Fibroblast of skin of right biceps (primary cell): ENCODE data around the gene KRAS.
A peak's percentile ranks its signal among the peaks of the same experiment; 100 is the strongest.

Source experiments
- DNase-seq: peaks from one replicate; pipeline ENCODE4 v3.0.0-alpha.2; 2013

KRAS gene

DNA sequence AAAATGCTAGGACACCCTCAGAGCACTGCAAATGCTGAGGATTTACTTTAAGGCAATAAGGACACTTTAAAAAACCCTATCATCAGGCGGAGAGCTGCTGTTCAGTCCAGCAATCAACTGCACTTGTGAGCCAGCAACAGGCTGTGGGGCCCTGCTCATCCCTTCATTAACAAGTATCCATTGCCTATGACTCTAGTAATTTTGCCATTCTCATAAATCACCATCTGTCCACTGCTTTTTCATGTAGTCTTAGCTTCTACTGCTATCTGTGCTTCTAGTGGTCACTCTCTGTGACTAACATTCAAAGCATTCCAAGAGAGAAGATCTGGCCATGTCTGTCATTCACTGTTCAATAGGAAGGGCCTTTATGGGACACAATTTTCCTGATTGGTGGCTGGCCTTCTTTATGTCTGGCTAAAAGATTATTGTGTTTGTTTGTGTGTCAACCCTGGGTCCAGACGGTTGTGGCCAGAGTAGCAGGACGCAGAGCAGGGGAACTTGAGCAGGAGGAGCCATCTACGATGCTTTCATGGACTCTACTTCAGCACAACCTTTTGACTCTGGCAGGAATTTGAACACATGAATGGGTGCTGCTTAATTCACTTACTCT is 3.6 kb upstream of the KRAS start:
- peak; percentile 51 for DNase-seq

DNA sequence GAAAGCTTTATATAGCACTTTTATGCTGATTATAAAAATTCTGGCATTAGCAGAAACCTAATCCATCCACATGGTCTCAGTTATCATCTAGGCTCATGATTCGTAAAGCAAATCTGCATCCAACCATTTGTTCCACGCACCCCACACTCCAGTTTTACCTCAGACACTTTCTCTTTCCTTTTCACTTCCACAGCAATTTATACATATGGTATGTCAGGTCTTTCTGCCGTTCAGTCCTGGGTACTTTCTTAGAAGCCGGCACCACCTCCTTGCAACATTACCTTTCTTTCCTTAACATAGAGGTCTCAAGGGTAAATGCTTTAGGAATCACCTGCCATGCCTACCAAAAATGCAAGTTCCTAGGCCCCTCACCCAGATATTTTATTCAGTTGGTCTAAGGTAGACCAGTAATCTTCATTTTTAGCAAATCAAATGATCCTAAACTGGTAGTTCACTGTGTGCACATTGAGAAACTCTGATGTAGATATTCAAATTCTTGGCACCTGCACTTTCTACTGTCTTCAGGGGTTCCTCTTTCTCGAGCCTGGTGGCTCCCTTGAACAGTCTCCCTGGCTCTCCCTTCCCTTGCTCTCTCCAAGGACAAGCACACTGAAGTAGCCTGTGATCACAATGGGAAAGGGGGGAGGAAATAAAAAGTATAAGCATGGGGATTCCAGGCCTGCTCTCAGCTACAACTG is 2.8 kb upstream of the KRAS start:
- DNase-seq: no peak

DNA sequence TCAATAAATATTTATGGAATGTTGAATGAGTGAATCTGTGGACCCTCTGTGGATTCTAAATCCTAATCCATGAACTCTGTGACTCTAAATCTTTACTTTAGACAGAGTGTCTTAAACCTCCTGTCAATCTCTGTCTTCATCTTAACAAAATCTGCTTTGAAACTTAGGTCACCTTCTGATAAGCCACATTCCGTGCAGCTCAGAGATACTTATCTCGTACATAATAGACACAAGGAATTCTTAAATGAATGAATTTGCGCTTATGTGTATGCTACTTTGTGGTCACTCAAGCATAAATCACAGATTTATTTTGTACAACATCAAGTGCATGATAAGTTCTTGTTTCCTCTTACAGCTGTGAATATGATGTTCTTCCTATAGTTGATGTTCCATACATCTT is 2.2 kb upstream of the KRAS start:
- no peak for DNase-seq

DNA sequence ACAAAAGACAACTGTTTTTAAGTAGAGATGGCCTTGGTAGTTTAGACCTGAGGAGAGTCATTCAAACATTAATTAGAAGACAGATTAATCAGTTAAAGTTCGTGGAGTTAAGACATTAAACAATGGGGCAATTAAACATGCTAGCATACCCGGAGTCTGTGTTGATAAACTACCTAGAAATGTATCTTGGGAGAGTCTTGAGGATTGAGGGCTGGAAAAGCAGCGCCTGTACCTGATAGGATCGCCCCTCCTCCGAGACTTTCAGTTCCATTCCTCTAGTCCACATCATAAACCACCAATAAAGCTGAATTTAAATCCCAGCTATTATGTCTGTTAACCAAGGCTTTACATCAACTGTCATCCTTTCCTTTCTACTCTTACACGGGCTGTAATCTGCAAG is 1.0 kb upstream of the KRAS start:
- no peak for DNase-seq

DNA sequence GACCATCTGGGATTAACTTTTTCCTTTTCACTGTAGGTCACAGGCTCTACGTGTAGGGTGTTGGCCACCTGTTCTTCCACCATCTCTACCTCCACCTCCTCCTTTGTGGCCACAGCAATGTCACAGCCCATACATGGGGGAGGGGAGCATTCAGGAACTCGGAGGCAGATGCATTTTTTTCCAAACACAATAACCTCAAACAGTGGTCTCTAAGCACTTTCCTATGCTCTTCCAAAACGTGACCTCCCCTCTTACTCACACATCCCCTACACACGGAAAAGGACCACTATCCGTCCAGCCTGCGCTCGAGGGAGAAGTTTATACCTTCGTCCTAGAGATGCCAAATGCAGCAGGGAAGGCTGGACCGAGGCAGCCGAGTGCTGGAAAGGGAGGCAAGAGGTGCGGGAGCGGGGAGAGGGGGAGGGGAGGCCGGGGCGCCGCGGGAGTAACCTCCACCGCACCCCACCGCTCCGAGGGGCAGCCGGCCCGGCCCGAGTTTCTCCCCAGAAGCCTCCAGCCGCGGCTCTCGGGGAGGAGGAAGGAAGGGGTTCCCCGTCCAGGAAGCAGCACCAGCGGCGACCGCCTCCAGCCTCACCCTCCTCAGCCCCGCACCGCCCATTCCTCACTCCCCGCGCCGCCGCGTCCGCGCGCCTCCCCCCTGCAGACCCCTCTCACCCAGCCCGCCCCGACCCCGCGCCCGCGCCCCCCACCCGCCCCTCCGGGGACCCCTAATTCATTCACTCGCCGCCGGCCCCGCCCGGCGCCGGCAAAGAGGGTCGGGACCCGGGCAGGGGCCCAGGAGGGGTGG is 594 bp downstream of the KRAS start:
- DNase-seq: peak; percentile 29

DNA sequence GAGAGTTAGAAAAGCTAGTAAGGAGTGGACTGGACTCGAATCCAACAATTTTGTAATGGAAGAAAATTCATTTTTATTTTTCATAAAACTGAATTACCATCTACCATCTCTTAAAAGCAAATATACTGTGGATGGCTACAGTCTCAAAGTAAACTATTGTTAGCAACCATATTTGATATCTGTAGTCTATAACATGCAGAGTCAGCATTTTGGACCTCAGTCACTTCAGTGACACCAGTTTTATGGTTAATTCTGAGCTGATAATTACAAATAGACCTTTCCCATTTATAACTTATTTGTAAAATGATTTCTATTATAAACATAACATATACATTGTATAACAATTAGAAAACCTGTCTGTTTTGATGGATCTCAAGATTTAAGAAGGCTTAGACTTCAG is 2.0 kb downstream of the KRAS start:
- no peak for DNase-seq

DNA sequence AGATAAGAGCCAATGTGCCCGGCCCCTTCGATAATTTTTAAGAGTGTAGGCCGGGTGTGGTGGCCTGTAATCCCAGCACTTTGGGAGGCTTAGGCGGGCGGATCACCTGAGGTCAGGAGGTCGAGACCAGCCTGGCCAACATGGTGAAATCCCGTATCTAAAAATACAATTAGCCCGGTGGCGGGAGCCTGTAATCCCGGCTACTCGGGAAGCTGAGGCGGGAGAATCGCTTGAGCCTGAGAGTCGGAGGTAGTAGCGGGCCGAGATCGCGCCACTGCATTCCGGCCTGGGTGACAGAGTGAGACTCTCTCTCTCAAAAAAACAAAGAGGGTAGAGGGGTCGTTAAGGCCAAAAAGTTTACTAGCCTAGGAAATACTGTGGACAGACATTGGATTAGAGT is 2.6 kb downstream of the KRAS start:
- DNase-seq: no peak

DNA sequence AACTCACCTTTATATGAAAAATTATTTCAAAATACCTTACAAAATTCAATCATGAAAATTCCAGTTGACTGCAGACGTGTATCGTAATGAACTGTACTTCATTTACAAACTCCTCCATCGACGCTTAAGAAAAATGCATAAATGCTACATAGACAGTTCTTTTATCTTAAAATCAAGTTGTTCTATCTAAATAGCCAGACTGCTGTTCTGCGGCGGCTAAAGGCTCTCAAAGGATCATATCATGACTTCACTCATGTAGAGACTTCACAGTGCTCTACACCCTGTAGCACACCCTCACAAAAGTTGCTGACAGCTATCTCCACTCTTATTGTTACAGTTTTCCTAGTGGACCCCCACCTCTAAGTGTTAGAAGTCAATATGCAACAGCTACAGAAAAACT is 5.2 kb downstream of the KRAS start:
- DNase-seq: no peak

DNA sequence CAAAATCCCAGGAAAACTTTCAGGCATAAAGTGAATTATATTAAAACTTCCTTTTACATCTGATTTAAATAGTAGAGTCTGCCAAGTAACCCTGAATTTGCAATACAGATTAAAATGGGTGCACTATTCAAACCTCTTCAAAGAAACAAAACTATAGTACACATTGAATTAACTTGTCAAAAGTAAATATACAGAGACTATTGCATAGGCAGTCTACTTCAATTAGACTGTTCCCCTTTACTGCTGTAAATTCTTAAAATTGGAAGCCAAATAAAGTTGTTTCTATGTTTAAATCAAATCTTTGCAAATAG is 7.1 kb downstream of the KRAS start:
- DNase-seq: no peak

DNA sequence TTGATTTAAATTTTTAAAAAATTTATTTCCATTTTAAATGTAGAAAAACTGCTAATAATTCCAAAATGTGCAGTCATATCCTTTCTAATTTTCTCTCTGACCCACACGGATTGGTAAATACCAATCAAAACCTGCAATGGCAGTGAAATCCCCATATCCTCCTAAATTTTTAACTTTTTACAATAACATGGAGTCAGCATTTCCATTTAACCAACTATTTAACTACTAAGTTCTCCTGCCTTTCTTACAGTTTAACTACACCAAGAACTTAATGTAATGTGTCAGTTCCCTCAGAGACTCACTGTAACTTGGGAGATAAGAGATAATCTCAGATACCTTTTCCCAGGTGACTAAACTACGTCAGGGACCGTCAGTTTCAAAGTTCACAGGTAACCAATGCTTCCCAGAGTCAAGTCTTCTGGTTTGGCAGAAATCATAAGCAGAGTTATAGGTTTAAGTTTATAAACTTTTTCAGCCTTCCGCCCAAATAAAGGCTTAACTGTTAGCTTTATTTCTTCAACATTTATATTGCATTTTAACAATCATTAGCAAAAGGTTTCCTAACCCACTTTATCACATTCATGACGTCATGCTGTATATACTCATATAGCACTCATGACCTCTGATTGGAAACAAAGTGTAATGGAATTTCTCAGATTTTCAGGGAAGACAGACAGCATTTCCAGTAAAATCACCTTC is 7.6 kb downstream of the KRAS start:
- peak; percentile 49 for DNase-seq

DNA sequence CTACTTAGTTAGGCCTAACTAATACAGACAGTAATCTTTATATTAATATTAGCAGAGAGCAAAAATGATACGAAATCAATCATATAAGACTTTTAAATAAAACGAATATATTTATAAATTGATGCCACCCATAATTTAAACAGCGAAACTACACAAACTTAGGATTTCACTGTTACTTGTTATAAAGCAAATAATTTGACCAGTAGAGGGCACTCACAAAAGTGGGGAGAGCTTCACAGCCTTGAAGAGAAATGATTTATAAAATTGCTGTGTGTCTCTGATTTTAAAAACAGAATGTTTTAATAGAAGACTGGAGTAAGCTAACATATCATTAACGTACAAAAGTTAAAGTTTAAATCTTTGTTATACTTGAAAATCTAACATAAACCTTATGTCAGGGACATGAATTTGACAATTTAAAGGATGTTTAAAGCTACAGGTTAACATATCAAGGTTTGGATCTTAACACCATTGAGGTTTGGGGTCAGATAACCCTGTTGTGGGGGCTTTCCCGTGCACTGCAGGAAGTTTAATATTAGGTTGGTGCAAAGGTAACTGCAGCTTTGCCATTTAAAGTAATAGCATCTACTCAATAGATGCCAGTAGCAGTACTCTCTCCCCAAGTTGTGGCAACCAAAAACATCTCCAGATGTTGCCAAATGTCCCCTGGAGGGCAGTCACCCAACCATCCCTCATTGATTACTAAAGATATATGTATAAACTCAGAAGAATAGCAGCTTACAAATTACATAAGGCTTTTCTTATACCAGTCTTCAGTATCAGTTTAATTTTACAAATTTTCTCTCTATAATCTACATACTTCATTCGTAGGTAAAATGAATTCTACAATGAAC is 9.3 kb downstream of the KRAS start:
- peak; percentile 60 for DNase-seq

DNA sequence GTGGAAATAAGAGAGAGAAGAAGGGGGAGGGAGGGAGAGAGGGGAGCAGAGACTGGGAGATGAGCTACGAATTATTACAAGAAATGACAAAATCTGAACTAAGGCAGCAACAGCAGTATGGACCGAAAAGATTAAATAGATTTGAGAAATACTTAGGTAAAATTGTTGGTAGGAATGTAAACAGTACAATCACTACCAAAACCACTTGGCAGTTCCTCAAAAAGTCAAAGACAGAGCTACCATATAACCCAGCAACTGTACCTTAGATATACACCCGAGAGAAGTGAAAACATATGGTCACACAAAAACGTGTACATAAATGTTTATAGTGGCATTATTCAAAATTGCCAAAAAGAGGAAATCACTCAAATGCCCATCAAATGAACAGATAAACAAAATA is 14.1 kb downstream of the KRAS start:
- DNase-seq: no peak

DNA sequence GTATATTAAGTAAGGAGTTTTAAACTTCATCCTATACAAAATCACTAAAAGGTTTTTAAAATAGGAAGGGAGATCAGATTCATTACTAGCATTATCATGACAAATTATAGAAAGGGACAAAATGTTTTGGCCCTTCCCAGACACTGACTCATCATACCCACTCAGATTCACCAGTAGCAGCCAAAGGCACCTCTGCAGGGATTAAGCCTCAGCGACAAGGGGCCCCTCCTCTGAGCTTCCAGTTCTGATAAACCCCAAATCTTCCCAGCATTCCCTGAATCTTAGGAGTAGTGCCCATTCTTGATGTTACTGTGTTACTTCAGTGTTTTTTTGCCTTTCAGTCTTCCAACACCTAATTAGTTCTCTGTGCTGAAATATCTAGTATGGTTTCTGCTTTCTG is 14.5 kb downstream of the KRAS start:
- peak; percentile 35 for DNase-seq

DNA sequence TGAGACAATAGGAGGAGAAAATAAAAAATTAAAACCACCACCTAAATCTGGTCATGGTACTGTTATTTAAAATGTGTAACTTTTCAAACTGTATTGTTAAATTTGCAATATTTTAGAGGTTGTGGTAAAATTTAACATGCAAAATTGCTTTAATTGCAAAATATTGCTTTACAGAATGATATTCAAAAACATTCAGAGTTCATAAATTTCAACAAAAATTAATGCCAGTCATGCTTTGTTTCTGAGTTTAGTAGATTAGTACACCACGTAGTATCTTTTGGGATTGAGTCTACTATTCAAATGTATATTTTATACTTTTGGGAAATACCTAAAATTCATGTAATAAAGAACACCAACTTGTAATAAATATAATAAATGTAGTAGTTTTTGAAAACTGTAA is 37.4 kb downstream of the KRAS start:
- DNase-seq: no peak

DNA sequence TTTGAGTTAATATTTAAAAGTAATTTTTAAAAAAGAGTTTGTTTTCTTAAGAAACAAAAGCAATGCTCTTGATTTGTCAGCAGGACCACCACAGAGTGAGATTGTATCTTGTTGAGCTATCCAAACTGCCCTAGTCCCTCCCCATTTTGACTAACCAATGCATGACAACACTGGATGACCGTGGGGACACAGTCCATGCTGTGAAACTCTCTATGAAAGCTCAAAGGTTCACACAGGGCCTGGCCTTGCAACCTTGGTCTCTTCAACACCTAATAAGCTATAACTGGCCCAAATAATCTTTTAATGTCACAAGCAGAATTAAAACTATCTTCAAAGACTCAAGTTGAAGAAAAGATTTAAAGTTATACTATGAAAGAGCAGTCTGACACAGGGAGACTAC is 42.2 kb downstream of the KRAS start:
- DNase-seq: no peak

DNA sequence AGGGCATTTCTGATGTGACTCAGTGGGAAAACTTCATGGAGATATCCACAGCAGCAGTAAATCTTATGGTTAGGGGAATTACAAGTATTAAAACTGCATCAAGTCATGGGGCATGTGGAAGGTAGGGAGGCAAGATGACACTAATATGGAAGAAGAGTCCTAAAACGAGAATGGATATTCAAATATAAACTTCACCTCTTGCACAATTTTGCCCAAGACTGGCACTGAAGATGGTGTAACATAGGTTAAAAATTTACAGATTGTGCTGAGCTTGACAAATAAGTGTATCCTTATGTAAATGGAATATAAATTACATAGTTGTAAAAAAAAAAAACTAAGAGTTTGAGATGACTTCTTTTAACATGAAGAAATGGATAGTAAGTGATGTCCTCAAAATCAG is 42.9 kb downstream of the KRAS start:
- DNase-seq: no peak

DNA sequence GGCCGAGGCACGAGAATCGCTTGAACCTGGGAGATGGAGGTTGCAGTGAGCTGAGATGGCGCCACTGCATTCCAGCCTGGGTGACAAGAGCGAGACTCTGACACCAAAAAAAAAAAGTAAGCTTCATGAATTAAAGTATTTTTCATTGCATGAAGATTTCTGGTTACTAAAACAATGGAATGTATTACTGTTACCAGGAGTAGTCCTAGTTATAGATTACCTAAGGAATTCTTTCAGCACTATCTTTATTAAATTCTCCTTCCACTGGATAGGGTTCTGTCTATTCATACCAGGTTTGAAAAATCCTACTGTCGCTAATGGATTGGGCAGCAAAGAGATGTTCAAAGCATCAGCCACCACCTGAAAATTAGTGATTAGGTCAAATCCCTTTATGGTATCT is 43.3 kb downstream of the KRAS start:
- no peak for DNase-seq

DNA sequence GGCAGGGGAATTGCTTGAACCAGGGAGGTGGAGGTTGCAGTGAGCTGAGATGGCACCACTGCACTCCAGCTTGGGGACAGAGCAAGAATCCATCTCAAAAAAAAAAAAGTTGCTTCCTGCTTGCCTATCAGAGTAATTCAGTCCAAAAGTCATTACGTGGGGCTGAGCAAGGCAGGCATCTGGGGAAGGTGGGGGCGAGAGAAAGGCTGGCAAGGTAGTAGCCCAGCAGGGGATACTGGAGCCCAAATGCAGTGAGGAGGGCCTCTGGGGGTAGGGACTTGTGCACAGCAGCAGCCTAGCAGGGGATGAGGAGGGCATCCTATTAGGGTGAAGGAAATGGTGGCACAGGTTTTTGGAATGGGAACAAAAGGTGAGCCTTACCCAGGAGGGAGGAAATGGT is 48.6 kb downstream of the KRAS start:
- no peak for DNase-seq

DNA sequence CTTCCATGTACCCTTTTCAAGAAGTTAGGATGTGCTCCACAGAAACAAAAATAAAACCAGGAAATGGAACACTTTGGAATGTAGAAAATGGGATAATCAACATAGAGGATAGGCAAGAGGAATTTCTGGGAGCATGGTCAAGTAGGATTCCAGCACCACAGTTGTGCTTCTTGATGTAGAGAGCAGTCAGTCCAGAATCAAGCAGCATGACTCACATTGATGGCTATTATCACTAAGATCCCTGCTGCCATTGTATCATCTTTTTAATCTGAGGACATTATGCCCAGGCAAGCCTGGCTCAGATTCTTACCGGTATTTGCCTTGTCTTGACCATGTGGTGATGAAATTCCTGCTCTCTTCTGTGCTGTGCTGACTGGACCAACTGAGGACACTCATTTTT is 50.0 kb downstream of the KRAS start:
- peak; percentile 80 for DNase-seq

DNA sequence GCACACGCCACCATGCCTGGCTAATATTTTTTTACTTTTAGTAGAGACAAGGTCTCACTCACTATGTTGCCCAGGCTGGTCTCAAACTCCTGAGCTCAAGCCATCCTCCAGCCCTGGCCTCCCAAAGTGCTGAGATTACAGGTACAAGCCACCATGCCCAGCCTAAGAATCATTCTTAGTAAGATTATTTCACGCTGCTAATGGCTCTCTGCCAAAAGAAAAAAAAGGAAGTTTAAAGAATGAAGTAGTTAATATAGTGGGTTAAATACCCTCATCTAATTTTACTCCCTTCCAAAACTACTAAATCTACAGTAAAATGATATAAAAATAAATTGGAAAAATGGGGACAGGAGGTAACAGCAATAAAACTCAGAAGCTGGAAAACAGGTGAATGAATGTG is 53.1 kb downstream of the KRAS start:
- DNase-seq: no peak

DNA sequence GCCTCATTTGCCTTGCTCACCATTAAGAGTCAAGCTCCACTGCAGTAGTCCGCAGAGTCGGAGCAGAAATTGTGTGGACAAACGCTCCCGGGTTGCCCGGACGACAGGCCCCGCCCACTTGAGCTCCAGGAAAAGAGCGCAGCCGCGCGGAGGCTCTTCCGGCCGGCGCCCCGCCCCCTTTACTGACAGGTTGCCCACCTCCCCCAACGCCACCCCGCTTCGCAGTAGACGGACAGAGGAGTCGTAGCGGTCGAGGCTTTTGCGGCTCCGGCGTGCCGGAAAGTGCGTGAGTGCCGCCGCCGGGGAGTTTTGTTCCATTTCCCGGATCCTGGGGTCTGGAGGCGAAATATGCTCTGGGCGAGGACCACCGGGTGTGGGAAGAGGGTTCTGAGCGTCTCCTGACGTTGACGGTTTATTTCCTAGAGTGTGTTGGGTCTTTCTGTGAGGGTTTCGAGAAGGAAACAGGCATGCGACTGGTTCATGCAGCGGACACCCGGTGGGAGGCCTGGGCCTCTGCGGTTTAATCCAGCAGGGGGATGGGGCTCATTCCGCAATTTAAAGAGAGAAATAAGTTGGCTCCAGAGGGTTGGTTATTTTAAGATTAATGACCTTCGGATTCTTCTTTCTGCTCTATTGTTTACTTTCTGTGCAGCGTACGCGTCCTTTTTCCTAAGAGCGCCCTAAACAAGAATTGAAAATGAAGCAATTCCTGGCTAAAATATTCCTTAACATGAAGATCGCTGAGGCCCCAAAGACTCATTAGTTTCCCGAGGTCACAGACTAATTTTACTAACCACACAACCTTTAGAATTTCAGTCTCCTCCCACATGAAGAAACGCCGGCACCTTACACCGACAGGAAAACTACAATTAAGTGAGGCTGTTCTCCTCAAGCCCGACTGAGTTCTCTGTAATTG is 55.4 kb downstream of the KRAS start, which contains the start of the genes DNAI7 and ETFRF1:
Gene DNAI7, minus strand, starts transcription at position 105 of the 916 bp plus-strand sequence. Its CDS starts 82 bp downstream, at position 23.
Gene ETFRF1, plus strand, starts transcription at position 182 of the 916 bp plus-strand sequence. CDS start 8,720 bp downstream, outside the sequence.
- peak; percentile 93 for DNase-seq

DNA sequence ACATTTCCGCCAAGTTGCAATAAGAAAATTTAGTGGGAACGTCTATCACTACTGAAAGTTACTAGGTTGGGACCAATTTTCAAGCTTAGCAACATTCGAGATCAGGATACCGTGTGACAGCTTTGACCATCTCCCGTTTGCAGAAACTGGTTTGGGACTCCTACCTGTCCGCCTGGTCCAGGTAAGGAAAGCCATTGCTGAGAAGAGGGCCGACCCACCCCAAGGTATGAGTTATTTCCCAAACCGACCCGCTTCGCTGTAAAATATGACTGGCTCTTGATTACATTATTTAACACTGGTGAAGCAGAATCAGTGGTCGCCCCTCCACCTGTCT is 56.0 kb downstream of the KRAS start:
- DNase-seq: no peak
